ENCODE data around the gene TMEM74B.

Gene TMEM74B

DNA sequence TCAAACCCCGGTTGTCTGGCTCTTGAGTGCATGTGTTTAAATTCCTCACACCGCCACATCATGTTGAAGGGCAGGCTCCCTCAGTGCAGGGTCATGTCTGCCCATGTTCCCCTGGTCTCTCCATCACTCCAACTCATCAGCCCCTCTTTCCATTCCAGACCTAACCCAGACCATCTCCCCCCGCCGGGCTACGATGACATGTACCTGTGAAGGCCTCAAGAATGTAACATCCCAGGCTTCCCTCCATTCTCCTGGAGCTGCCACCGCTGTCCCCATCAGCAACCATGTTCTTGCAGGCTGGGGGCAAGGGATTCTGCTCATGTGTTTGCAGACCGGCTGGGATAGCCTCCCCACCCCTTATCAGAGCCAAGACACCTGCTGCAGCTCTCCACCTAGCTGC is 19.9 kb downstream of the TMEM74B start:
- TF ChIP-seq, protein P1, sequence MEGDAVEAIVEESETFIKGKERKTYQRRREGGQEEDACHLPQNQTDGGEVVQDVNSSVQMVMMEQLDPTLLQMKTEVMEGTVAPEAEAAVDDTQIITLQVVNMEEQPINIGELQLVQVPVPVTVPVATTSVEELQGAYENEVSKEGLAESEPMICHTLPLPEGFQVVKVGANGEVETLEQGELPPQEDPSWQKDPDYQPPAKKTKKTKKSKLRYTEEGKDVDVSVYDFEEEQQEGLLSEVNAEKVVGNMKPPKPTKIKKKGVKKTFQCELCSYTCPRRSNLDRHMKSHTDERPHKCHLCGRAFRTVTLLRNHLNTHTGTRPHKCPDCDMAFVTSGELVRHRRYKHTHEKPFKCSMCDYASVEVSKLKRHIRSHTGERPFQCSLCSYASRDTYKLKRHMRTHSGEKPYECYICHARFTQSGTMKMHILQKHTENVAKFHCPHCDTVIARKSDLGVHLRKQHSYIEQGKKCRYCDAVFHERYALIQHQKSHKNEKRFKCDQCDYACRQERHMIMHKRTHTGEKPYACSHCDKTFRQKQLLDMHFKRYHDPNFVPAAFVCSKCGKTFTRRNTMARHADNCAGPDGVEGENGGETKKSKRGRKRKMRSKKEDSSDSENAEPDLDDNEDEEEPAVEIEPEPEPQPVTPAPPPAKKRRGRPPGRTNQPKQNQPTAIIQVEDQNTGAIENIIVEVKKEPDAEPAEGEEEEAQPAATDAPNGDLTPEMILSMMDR (IDR thresholded peaks at IDR 0.05; ENCODE audit: low read depth, low read length), result no peak

DNA sequence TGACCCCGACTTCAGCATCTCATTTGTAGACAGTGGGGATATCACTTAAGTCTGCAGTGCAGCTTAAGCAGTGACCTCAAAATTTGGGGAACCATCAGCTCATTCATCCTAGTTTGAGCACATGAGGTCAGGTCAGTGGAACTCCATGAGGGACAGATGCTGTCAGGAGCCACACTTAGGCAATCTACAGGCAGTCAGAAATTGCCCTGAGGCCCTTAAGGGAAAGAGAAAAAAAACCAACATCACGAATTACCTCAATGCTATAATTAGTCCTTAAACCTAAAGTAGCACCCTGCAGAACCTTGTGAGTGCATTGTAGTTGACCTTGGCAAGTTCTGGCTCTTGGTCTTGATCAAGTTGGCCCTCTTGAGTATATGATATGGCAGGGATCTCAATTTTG is 21.1 kb downstream of the TMEM74B start:
- TF ChIP-seq, protein P1 (IDR thresholded peaks at IDR 0.05; ENCODE audit: low read depth, low read length), result no peak
- DNase-seq (ENCODE audit: extremely low read depth, low read depth), result no peak

More for the DNA sequence above, 19.9 kb downstream of the TMEM74B start:
- DNase-seq (ENCODE audit: extremely low read depth, low read depth), result no peak

DNA sequence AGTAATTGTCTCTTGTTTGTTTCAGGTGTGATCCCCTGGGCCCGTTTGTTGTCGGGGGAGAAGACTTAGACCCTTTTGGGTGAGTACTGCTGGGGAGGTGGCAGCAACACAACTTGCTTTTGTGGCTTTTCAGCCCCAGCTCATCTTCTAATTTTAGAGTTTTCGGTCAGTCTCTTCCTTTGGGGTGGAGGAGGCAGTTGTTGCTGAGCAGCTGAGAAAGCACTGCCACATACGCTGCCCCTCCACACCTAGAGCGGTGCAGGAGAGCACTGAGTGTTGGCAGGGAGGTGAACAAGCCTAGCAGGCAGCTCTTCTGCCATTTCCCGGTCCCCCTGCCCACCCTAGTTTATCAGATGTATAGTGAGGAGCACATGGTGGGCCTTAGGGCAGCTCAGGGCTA is 21.7 kb downstream of the TMEM74B start:
- no peak for DNase-seq (ENCODE audit: extremely low read depth, low read depth)
- TF ChIP-seq, protein P1 (IDR thresholded peaks at IDR 0.05; ENCODE audit: low read depth, low read length), result no peak

DNA sequence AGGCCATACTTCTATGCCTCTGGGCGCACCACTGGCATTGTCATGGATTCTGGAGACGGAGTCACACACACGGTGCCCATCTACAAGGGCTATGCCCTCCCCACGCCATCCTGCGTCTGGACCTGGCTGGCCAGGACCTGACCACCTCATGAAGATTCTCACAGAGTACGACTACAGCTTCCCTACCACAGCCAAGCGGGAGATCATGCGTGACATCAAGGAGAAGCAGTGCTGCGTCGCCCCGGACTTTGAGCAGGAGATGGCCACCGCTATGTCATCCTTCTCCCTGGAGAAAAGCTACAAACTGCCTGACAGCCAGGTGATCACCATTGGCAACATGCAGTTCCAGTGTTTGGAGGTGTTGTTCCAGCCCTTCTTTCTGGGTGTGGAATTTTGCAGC is 23.8 kb downstream of the TMEM74B start:
- TF ChIP-seq, protein P1 (IDR thresholded peaks at IDR 0.05; ENCODE audit: low read depth, low read length), result no peak
- DNase-seq (ENCODE audit: extremely low read depth, low read depth), result no peak

DNA sequence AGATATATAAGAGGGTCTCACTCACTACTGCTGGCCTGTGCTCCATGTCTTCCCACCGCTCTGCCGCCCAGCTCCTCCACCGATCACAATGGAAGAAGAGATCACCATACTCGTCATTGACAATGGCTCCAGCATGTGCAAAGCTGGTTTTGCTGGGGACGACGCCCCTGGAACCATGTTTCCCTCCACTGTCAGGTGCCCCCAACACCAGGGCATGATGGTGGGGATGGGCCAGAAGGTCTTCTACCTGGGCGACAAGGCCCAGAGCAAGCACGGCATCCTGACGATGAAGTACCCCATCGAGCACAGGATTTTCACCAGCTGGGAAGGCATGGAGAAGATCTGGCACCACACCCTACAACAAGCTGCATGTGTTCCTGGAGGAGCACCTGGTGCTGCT is 24.3 kb downstream of the TMEM74B start:
- no peak for DNase-seq (ENCODE audit: extremely low read depth, low read depth)
- TF ChIP-seq, protein P1 (IDR thresholded peaks at IDR 0.05; ENCODE audit: low read depth, low read length), result no peak

DNA sequence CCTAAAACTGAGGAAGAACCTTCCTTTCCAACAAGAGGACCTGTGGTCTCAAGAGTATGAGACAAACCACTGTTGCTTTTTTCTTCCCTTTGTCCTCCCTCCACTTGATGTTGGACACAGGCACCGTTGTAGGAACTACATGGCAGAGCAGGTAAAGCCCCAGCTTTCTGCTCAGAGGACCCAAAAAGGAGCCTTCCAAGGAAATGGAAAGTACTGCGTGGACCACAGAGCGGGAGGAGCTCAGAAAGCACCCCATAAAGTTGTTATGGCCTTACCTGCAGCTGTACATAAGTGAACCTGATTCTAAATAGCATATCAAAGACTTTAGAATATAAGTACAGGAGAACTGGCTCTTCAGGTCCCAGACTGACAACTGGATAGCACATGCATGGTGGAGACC is 29.4 kb downstream of the TMEM74B start:
- TF ChIP-seq, protein P1 (IDR thresholded peaks at IDR 0.05; ENCODE audit: low read depth, low read length), result no peak
- no peak for DNase-seq (ENCODE audit: extremely low read depth, low read depth)

DNA sequence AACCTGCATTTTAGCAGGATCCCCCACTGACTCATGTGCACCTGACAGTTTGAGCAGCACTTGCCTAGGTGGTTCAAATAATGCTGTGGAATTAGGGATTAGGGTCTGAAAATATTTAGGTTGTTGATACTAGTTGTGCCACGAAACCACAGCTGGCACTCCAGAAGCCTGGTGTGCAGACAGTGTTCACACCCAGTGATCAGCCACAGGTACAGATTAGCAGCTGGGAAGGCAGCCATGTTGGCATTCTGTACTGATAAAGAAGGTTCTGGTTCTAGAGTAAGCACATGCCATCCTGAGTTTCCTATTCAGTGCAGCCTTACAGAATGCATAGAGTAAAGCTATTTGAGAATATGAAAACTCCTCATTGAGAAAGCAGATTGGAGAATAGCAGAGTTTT is 30.1 kb downstream of the TMEM74B start:
- DNase-seq (ENCODE audit: extremely low read depth, low read depth), result no peak
- TF ChIP-seq, protein P1 (IDR thresholded peaks at IDR 0.05; ENCODE audit: low read depth, low read length), result no peak

All from AG09319 (cell line).